ENCODE results near the gene SHH. TPM values are rescaled to one million over a fixed set of nuclear protein-coding genes. Genes with fewer than 3 reads are reported as not detected.

Gene SHH
- total and polyA plus RNA-seq, 2 experiments from 2014 or later = not detected

DNA sequence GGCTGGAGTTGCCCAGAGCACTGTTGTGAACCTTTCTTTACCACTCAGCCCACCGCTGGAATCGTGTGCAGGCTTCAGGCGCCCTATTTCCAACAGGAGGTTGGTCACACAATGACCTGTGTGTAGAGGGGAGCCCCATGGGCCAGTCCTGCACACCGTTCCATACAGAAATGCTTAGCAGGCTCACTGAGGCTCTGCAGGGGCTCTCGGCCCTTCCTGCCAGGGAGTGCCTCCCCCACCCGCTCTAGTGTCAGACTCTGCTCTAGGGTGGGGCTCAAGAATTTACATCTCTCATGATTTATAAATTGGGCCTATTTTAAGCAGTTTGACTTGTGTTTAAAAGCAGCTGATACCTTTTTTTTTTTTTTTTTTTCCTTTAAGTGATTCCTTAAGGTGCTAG, 42.0 kb downstream of the SHH start:
- DNase-seq (ENCODE audit: low spot score) (no peak), ATAC-seq (no peak)
- TF ChIP-seq, protein P1, sequence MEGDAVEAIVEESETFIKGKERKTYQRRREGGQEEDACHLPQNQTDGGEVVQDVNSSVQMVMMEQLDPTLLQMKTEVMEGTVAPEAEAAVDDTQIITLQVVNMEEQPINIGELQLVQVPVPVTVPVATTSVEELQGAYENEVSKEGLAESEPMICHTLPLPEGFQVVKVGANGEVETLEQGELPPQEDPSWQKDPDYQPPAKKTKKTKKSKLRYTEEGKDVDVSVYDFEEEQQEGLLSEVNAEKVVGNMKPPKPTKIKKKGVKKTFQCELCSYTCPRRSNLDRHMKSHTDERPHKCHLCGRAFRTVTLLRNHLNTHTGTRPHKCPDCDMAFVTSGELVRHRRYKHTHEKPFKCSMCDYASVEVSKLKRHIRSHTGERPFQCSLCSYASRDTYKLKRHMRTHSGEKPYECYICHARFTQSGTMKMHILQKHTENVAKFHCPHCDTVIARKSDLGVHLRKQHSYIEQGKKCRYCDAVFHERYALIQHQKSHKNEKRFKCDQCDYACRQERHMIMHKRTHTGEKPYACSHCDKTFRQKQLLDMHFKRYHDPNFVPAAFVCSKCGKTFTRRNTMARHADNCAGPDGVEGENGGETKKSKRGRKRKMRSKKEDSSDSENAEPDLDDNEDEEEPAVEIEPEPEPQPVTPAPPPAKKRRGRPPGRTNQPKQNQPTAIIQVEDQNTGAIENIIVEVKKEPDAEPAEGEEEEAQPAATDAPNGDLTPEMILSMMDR (conservative IDR thresholded peaks at IDR 0.05; ENCODE audit: low read depth in 2 of 2) = no peak
- TF ChIP-seq, protein P2, sequence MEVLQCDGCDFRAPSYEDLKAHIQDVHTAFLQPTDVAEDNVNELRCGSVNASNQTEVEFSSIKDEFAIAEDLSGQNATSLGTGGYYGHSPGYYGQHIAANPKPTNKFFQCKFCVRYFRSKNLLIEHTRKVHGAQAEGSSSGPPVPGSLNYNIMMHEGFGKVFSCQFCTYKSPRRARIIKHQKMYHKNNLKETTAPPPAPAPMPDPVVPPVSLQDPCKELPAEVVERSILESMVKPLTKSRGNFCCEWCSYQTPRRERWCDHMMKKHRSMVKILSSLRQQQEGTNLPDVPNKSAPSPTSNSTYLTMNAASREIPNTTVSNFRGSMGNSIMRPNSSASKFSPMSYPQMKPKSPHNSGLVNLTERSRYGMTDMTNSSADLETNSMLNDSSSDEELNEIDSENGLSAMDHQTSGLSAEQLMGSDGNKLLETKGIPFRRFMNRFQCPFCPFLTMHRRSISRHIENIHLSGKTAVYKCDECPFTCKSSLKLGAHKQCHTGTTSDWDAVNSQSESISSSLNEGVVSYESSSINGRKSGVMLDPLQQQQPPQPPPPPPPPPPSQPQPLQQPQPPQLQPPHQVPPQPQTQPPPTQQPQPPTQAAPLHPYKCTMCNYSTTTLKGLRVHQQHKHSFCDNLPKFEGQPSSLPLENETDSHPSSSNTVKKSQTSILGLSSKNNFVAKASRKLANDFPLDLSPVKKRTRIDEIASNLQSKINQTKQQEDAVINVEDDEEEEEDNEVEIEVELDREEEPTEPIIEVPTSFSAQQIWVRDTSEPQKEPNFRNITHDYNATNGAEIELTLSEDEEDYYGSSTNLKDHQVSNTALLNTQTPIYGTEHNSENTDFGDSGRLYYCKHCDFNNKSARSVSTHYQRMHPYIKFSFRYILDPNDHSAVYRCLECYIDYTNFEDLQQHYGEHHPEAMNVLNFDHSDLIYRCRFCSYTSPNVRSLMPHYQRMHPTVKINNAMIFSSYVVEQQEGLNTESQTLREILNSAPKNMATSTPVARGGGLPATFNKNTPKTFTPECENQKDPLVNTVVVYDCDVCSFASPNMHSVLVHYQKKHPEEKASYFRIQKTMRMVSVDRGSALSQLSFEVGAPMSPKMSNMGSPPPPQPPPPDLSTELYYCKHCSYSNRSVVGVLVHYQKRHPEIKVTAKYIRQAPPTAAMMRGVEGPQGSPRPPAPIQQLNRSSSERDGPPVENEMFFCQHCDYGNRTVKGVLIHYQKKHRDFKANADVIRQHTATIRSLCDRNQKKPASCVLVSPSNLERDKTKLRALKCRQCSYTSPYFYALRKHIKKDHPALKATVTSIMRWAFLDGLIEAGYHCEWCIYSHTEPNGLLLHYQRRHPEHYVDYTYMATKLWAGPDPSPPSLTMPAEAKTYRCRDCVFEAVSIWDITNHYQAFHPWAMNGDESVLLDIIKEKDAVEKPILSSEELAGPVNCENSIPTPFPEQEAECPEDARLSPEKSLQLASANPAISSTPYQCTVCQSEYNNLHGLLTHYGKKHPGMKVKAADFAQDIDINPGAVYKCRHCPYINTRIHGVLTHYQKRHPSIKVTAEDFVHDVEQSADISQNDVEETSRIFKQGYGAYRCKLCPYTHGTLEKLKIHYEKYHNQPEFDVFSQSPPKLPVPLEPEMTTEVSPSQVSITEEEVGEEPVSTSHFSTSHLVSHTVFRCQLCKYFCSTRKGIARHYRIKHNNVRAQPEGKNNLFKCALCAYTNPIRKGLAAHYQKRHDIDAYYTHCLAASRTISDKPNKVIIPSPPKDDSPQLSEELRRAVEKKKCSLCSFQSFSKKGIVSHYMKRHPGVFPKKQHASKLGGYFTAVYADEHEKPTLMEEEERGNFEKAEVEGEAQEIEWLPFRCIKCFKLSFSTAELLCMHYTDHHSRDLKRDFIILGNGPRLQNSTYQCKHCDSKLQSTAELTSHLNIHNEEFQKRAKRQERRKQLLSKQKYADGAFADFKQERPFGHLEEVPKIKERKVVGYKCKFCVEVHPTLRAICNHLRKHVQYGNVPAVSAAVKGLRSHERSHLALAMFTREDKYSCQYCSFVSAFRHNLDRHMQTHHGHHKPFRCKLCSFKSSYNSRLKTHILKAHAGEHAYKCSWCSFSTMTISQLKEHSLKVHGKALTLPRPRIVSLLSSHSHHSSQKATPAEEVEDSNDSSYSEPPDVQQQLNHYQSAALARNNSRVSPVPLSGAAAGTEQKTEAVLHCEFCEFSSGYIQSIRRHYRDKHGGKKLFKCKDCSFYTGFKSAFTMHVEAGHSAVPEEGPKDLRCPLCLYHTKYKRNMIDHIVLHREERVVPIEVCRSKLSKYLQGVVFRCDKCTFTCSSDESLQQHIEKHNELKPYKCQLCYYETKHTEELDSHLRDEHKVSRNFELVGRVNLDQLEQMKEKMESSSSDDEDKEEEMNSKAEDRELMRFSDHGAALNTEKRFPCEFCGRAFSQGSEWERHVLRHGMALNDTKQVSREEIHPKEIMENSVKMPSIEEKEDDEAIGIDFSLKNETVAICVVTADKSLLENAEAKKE (CRISPR knock-in tag; IDR thresholded peaks at IDR 0.05) = no peak
- TF ChIP-seq NANOG (IDR thresholded peaks at IDR 0.05; ENCODE audit: borderline replicate concordance) (no peak), JUNB (IDR thresholded peaks at IDR 0.05; ENCODE audit: unreplicated experiment) (no peak), ZNF114 (CRISPR knock-in tag; IDR thresholded peaks at IDR 0.05) (no peak), POLR2AphosphoS5 (IDR thresholded peaks at IDR 0.05; ENCODE audit: low read depth) (no peak), STAT1 (IDR thresholded peaks at IDR 0.05; ENCODE audit: unreplicated experiment) (no peak), EZH2 (IDR thresholded peaks at IDR 0.05; ENCODE audit: low read depth, unreplicated experiment) (no peak), CREB1 (CRISPR knock-in tag; IDR thresholded peaks at IDR 0.05; ENCODE audit: low read depth) (no peak), EZH2phosphoT487 (IDR thresholded peaks at IDR 0.05; ENCODE audit: unreplicated experiment) (no peak)
- TF ChIP-seq, protein P3, sequence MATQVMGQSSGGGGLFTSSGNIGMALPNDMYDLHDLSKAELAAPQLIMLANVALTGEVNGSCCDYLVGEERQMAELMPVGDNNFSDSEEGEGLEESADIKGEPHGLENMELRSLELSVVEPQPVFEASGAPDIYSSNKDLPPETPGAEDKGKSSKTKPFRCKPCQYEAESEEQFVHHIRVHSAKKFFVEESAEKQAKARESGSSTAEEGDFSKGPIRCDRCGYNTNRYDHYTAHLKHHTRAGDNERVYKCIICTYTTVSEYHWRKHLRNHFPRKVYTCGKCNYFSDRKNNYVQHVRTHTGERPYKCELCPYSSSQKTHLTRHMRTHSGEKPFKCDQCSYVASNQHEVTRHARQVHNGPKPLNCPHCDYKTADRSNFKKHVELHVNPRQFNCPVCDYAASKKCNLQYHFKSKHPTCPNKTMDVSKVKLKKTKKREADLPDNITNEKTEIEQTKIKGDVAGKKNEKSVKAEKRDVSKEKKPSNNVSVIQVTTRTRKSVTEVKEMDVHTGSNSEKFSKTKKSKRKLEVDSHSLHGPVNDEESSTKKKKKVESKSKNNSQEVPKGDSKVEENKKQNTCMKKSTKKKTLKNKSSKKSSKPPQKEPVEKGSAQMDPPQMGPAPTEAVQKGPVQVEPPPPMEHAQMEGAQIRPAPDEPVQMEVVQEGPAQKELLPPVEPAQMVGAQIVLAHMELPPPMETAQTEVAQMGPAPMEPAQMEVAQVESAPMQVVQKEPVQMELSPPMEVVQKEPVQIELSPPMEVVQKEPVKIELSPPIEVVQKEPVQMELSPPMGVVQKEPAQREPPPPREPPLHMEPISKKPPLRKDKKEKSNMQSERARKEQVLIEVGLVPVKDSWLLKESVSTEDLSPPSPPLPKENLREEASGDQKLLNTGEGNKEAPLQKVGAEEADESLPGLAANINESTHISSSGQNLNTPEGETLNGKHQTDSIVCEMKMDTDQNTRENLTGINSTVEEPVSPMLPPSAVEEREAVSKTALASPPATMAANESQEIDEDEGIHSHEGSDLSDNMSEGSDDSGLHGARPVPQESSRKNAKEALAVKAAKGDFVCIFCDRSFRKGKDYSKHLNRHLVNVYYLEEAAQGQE (IDR thresholded peaks at IDR 0.05; ENCODE audit: unreplicated experiment) = no peak
- TF ChIP-seq, protein P4, sequence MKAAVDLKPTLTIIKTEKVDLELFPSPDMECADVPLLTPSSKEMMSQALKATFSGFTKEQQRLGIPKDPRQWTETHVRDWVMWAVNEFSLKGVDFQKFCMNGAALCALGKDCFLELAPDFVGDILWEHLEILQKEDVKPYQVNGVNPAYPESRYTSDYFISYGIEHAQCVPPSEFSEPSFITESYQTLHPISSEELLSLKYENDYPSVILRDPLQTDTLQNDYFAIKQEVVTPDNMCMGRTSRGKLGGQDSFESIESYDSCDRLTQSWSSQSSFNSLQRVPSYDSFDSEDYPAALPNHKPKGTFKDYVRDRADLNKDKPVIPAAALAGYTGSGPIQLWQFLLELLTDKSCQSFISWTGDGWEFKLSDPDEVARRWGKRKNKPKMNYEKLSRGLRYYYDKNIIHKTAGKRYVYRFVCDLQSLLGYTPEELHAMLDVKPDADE (IDR thresholded peaks at IDR 0.05) = no peak
- Histone ChIP-seq H4K20me1 (replicated peaks; ENCODE audit: insufficient read depth) (peaks cover 23% of the 10 kb centered on the region), H3K27ac (ENCODE audit: low read depth) (no peak overlapping the region), H3K27me3 (ENCODE audit: insufficient read depth) (no peaks in the 10 kb centered on the region), H3K4me3 (no peak overlapping the region), H3K4me1 (ENCODE audit: insufficient read depth) (no peaks in the 10 kb centered on the region), H3K4me2 (no peak overlapping the region), H3K9me2 (ENCODE audit: insufficient read depth) (no peaks in the 10 kb centered on the region), H3K79me2 (replicated peaks; ENCODE audit: insufficient read depth) (peaks cover 5% of the 10 kb centered on the region; the same call in 1 of the 2 replicates), H3F3A (replicated peaks; ENCODE audit: low read depth) (0 out of 2 replicates have a peak, but pooled peaks cover 7% of the 10 kb centered on the region), H2AFZ (no peak overlapping the region), H3K36me3 (ENCODE audit: insufficient read depth) (peaks cover 46% of the 10 kb centered on the region)
- Mint-ChIP-seq H3K4me3 (no peak overlapping the region), H3K27ac (no peak overlapping the region), H3K27me3 (ENCODE audit: insufficient read depth, low read depth, poor library complexity) (no peaks in the 10 kb centered on the region), H3K36me3 (ENCODE audit: low read depth) (peaks cover 50% of the 10 kb centered on the region), H3K4me1 (no peaks in the 10 kb centered on the region), H3K9me3 (no peaks in the 10 kb centered on the region)

Measured in GM23338 (cell line).